ENCODE measurements around the gene TRIM63.

The TRIM63 gene

GRCh38 chr1:26023826-26024225 is 43.6 kb downstream of the TRIM63 start:
- no peak overlapping the region for H3K4me3 ChIP-seq (ENCODE audit: low read length)
- H3K27ac ChIP-seq (ENCODE audit: low read depth, low read length), result no peak overlapping the region
- no peaks in the 10 kb centered on the region for H3K27me3 ChIP-seq (ENCODE audit: control insufficient read depth, insufficient read depth, low read length)
- H3K9ac ChIP-seq (ENCODE audit: low read length), result no peak overlapping the region
- H3K4me1 ChIP-seq (ENCODE audit: control insufficient read depth, insufficient read depth, low read length), result no peaks in the 10 kb centered on the region
- H3K36me3 ChIP-seq (ENCODE audit: control insufficient read depth, insufficient read depth, low read length), result no peaks in the 10 kb centered on the region

GRCh38 chr1:26023009-26023408 is 44.4 kb downstream of the TRIM63 start:
- Histone ChIP-seq H3K27me3 (ENCODE audit: control insufficient read depth, insufficient read depth, low read length) (no peaks in the 10 kb centered on the region), H3K36me3 (ENCODE audit: control insufficient read depth, insufficient read depth, low read length) (no peaks in the 10 kb centered on the region), H3K9ac (ENCODE audit: low read length) (no peak overlapping the region), H3K4me1 (ENCODE audit: control insufficient read depth, insufficient read depth, low read length) (no peaks in the 10 kb centered on the region), H3K27ac (ENCODE audit: low read depth, low read length) (no peak overlapping the region), H3K4me3 (ENCODE audit: low read length) (no peak overlapping the region)

DNA sequence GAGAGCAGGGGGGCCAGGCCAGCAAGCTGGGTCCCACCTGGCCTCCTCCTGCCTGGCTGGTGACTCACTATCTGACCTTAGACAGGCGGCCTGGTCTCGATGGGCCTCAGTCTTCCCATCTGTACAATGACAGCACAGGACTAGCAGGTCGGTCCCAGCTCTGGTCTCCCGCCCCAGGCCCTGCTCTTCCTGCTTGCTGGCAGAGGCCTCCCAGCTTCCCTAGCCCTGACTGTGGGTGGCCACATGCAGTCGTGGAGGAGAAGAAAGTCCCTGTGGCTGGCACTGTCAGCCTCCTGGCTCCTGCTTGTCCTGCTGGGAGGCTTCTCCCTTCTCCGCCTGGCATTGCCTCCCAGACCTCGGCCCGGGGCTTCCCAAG is 45.0 kb downstream of the TRIM63 start:
- no peak overlapping the region for H3K4me3 ChIP-seq (ENCODE audit: low read length)
- no peaks in the 10 kb centered on the region for H3K36me3 ChIP-seq (ENCODE audit: control insufficient read depth, insufficient read depth, low read length)
- no peak overlapping the region for H3K27ac ChIP-seq (ENCODE audit: low read depth, low read length)
- H3K4me1 ChIP-seq (ENCODE audit: control insufficient read depth, insufficient read depth, low read length), result no peaks in the 10 kb centered on the region
- H3K9ac ChIP-seq (ENCODE audit: low read length), result no peak overlapping the region
- no peaks in the 10 kb centered on the region for H3K27me3 ChIP-seq (ENCODE audit: control insufficient read depth, insufficient read depth, low read length)

- H3K4me3 ChIP-seq (ENCODE audit: low read length), result peak within 1 kb of the TSS; percentile 24
- H3K36me3 ChIP-seq (ENCODE audit: control insufficient read depth, insufficient read depth, low read length), result no peaks in the 10 kb centered on the region
- no peaks in the 10 kb centered on the region for H3K4me1 ChIP-seq (ENCODE audit: control insufficient read depth, insufficient read depth, low read length)
- no peaks in the 10 kb centered on the region for H3K27me3 ChIP-seq (ENCODE audit: control insufficient read depth, insufficient read depth, low read length)
- no peak within 1 kb of the TSS for H3K9ac ChIP-seq (ENCODE audit: low read length)
- no peak within 1 kb of the TSS for H3K27ac ChIP-seq (ENCODE audit: low read depth, low read length)
These were observed 45.6 kb downstream of the TRIM63 start, which contains the start of gene EXTL1 for GRCh38 chr1:26021647-26022403. TSS of gene EXTL1 (plus strand) at chr1:26021775. CDS start at chr1:26022647, 872 bp downstream.

GRCh38 chr1:26020941-26021646 is 46.3 kb downstream of the TRIM63 start:
- Histone ChIP-seq H3K4me1 (ENCODE audit: control insufficient read depth, insufficient read depth, low read length) (no peaks in the 10 kb centered on the region), H3K9ac (ENCODE audit: low read length) (no peak overlapping the region), H3K27me3 (ENCODE audit: control insufficient read depth, insufficient read depth, low read length) (no peaks in the 10 kb centered on the region), H3K27ac (ENCODE audit: low read depth, low read length) (no peak overlapping the region), H3K36me3 (ENCODE audit: control insufficient read depth, insufficient read depth, low read length) (no peaks in the 10 kb centered on the region), H3K4me3 (ENCODE audit: low read length) (no peak overlapping the region)

DNA sequence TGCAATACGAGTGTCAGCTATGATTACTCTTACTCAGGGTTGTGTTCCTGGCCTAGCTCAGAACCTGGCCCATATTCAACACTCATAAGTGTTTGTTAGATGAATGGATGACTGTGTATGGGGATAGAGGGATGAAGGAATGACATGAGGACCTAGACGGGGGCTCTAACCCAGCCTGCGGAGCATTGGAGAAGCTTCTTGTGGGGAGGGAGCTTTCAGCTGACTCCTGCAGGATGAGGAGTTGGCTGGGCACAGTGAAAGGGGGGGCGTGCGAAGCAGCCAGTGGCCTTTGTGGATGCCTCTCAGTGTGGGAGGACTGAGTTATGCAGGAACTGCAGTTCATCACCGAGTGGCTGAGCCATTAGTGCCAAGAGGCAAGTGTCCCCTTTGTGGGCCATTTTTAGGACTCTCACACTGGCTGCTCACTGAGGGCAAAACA is 47.1 kb downstream of the TRIM63 start:
- Histone ChIP-seq H3K4me1 (ENCODE audit: control insufficient read depth, insufficient read depth, low read length) (no peaks in the 10 kb centered on the region), H3K27ac (ENCODE audit: low read depth, low read length) (no peak overlapping the region), H3K27me3 (ENCODE audit: control insufficient read depth, insufficient read depth, low read length) (no peaks in the 10 kb centered on the region), H3K36me3 (ENCODE audit: control insufficient read depth, insufficient read depth, low read length) (no peaks in the 10 kb centered on the region), H3K9ac (ENCODE audit: low read length) (no peak overlapping the region), H3K4me3 (ENCODE audit: low read length) (no peak overlapping the region)

DNA sequence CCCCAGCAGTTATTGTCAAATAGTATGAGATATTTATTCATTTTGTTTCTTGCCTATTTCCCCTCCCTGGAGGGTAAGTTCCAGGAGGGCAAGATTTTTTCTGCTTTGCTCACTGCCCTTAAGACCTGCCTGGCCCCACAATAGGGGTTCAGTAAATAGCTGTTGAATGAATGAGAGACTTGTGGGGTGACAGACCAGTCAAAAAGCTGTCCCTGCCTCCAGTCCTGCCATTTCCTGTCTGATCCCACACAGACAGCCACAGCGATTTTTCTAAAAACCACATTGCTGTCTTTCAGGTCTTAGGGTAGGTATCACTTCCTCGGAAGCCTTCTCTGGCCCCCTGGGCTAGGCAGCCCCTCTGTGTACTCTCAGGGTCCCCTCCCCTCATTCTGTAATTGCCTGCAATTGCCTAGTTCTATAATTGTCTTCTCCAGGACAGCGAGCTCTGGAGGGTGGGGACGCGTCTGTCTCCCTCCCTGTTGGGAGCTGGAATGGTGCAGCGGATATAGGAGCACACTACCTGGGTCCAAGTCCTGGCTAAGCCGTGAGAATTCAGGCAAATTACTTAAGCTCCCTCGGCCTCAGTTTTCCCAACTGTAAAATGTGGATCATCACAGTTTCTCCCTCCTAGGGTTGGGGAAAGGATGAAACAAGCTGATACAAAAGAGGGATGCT is 47.7 kb downstream of the TRIM63 start:
- Histone ChIP-seq H3K27me3 (ENCODE audit: control insufficient read depth, insufficient read depth, low read length) (no peaks in the 10 kb centered on the region), H3K4me1 (ENCODE audit: control insufficient read depth, insufficient read depth, low read length) (no peaks in the 10 kb centered on the region), H3K36me3 (ENCODE audit: control insufficient read depth, insufficient read depth, low read length) (no peaks in the 10 kb centered on the region), H3K9ac (ENCODE audit: low read length) (no peak overlapping the region), H3K4me3 (ENCODE audit: low read length) (no peak overlapping the region), H3K27ac (ENCODE audit: low read depth, low read length) (no peak overlapping the region)

DNA sequence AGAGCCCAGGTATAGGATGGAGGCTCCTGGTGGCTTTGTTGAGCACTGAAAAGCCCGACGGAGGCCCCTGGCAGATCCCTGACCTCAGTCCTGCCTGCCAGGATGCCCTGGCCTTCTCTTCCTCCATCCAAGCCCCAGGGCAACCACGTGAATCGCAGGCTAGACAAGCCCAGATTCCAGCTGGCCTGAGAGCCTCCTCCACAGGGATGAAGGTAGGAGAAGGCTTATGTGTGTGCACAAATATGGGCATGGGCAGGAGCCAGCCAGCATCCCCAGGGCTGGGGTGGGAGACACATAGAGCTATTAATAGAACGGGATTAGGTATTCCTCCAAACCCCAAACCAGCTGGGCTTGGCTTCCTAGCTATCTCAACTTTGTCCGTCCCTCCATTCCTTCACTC is 49.8 kb downstream of the TRIM63 start:
- no peak overlapping the region for H3K9ac ChIP-seq (ENCODE audit: low read length)
- no peak overlapping the region for H3K4me3 ChIP-seq (ENCODE audit: low read length)

GRCh38 chr1:26016953-26017545 is 50.4 kb downstream of the TRIM63 start:
- Histone ChIP-seq H3K36me3 (ENCODE audit: control insufficient read depth, insufficient read depth, low read length) (no peaks in the 10 kb centered on the region), H3K27ac (ENCODE audit: low read depth, low read length) (no peak overlapping the region), H3K4me1 (ENCODE audit: control insufficient read depth, insufficient read depth, low read length) (no peaks in the 10 kb centered on the region), H3K27me3 (ENCODE audit: control insufficient read depth, insufficient read depth, low read length) (no peaks in the 10 kb centered on the region), H3K4me3 (ENCODE audit: low read length) (no peak overlapping the region), H3K9ac (ENCODE audit: low read length) (no peak overlapping the region)

More for the DNA sequence above, 49.8 kb downstream of the TRIM63 start:
- Histone ChIP-seq H3K27ac (ENCODE audit: low read depth, low read length) (no peak overlapping the region), H3K4me1 (ENCODE audit: control insufficient read depth, insufficient read depth, low read length) (no peaks in the 10 kb centered on the region), H3K36me3 (ENCODE audit: control insufficient read depth, insufficient read depth, low read length) (no peaks in the 10 kb centered on the region), H3K27me3 (ENCODE audit: control insufficient read depth, insufficient read depth, low read length) (no peaks in the 10 kb centered on the region)

GRCh38 chr1:26016258-26016952 is 51.0 kb downstream of the TRIM63 start:
- H3K4me3 ChIP-seq (ENCODE audit: low read length), result no peak overlapping the region
- no peaks in the 10 kb centered on the region for H3K36me3 ChIP-seq (ENCODE audit: control insufficient read depth, insufficient read depth, low read length)
- H3K4me1 ChIP-seq (ENCODE audit: control insufficient read depth, insufficient read depth, low read length), result no peaks in the 10 kb centered on the region
- no peak overlapping the region for H3K9ac ChIP-seq (ENCODE audit: low read length)
- no peaks in the 10 kb centered on the region for H3K27me3 ChIP-seq (ENCODE audit: control insufficient read depth, insufficient read depth, low read length)
- H3K27ac ChIP-seq (ENCODE audit: low read depth, low read length), result no peak overlapping the region

DNA sequence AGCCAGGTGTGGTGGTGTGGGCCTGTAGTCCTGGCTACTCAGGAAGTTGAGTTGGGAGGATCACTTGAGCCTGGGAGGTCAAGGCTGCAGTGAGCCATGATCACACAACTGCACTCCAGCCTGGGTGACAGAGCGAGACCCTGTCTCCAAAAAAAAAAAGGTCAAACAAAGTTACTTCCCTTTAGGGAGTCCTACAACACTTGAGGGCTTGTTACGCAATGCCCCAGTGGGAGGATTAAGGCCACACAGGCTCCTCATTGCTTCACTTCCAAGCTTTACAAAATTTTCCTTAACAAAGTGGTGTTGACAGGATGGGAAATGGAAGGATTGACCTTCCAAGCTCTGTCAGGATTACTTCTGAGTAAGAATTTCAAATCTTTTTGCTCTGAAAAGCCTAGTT is 52.1 kb downstream of the TRIM63 start:
- Histone ChIP-seq H3K9ac (ENCODE audit: low read length) (no peak overlapping the region), H3K27me3 (ENCODE audit: control insufficient read depth, insufficient read depth, low read length) (no peaks in the 10 kb centered on the region), H3K4me3 (ENCODE audit: low read length) (no peak overlapping the region), H3K27ac (ENCODE audit: low read depth, low read length) (no peak overlapping the region), H3K36me3 (ENCODE audit: control insufficient read depth, insufficient read depth, low read length) (no peaks in the 10 kb centered on the region), H3K4me1 (ENCODE audit: control insufficient read depth, insufficient read depth, low read length) (no peaks in the 10 kb centered on the region)

DNA sequence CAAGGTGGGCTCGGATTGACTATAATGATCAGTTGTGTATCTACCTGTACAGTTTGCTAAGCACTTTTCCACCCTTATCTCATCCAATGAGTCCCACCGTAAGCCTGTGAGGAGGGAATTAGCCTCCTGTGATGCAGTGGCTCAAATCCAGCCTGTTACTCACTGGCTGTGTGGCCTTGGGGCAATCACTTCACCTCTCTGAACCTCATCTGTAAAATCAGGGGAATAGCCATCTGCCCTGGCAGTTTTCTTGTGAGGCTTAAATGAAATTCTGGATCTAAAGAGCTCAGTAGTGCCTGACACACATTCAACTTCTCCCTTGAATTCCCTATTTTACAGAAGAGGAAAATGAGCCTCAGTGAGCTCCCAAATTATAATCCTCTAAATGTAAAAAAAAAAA is 53.3 kb downstream of the TRIM63 start:
- H3K9ac ChIP-seq (ENCODE audit: low read length), result no peak overlapping the region

More for the DNA sequence above, 53.3 kb downstream of the TRIM63 start:
- no peaks in the 10 kb centered on the region for H3K36me3 ChIP-seq (ENCODE audit: control insufficient read depth, insufficient read depth, low read length)
- no peak overlapping the region for H3K4me3 ChIP-seq (ENCODE audit: low read length)
- H3K4me1 ChIP-seq (ENCODE audit: control insufficient read depth, insufficient read depth, low read length), result no peaks in the 10 kb centered on the region
- H3K27me3 ChIP-seq (ENCODE audit: control insufficient read depth, insufficient read depth, low read length), result no peaks in the 10 kb centered on the region
- H3K27ac ChIP-seq (ENCODE audit: low read depth, low read length), result no peak overlapping the region
